ENCODE measurements around the gene SHOC2. TPM values are rescaled to one million over a fixed set of nuclear protein-coding genes. Genes with fewer than 3 reads are reported as not detected.

Gene SHOC2
- total and polyA plus RNA-seq, 9 donors, result 23.6 to 32.0 (median 28.3) TPM

GRCh38 chr10:110965216-110965615 lies 45.8 kb downstream of the SHOC2 start:
- DNase-seq, result no peak
- no peak overlapping the region for H3K4me3 ChIP-seq (ENCODE audit: low read length)
- no peak overlapping the region for H3K27ac ChIP-seq (ENCODE audit: low read length)
- no peaks in the 10 kb centered on the region for H3K9me3 ChIP-seq (replicated peaks; ENCODE audit: control insufficient read depth, low read depth, low read length)
- no peaks in the 10 kb centered on the region for H3K27me3 ChIP-seq (ENCODE audit: control insufficient read depth, insufficient read depth, low read length)
- H3K36me3 ChIP-seq (ENCODE audit: control insufficient read depth, insufficient read depth, low read length), result no peaks in the 10 kb centered on the region
- H3K4me1 ChIP-seq (ENCODE audit: control insufficient read depth, insufficient read depth, low read length), result no peaks in the 10 kb centered on the region

- no peak for DNase-seq
- Histone ChIP-seq H3K36me3 (ENCODE audit: control insufficient read depth, insufficient read depth, low read length) (no peaks in the 10 kb centered on the region), H3K4me1 (ENCODE audit: control insufficient read depth, insufficient read depth, low read length) (no peaks in the 10 kb centered on the region), H3K27ac (ENCODE audit: low read length) (no peak overlapping the region), H3K9me3 (replicated peaks; ENCODE audit: control insufficient read depth, low read depth, low read length) (no peaks in the 10 kb centered on the region), H3K4me3 (ENCODE audit: low read length) (no peak overlapping the region), H3K27me3 (ENCODE audit: control insufficient read depth, insufficient read depth, low read length) (no peaks in the 10 kb centered on the region)
- no CpG with 5 or more reads among the region's 1 CpG for WGBS (ENCODE audit: insufficient coverage)
Observed at GRCh38 chr10:110966146-110966545, 46.7 kb downstream of the SHOC2 start.

- no peaks in the 10 kb centered on the region for H3K27me3 ChIP-seq (ENCODE audit: control insufficient read depth, insufficient read depth, low read length)
- H3K27ac ChIP-seq (ENCODE audit: low read length), result no peak overlapping the region
- H3K9me3 ChIP-seq (replicated peaks; ENCODE audit: control insufficient read depth, low read depth, low read length), result no peaks in the 10 kb centered on the region
- DNase-seq, result no peak
- no peaks in the 10 kb centered on the region for H3K4me1 ChIP-seq (ENCODE audit: control insufficient read depth, insufficient read depth, low read length)
- H3K4me3 ChIP-seq (ENCODE audit: low read length), result no peak overlapping the region
- no peaks in the 10 kb centered on the region for H3K36me3 ChIP-seq (ENCODE audit: control insufficient read depth, insufficient read depth, low read length)
- no CpG with 5 or more reads among the region's 3 CpGs for WGBS (ENCODE audit: insufficient coverage)
Observed at GRCh38 chr10:110967009-110967630, 47.7 kb downstream of the SHOC2 start.

GRCh38 chr10:110967645-110968044 lies 48.2 kb downstream of the SHOC2 start:
- no CpG with 5 or more reads among the region's 1 CpG for WGBS (ENCODE audit: insufficient coverage)
- no peaks in the 10 kb centered on the region for H3K9me3 ChIP-seq (replicated peaks; ENCODE audit: control insufficient read depth, low read depth, low read length)
- no peaks in the 10 kb centered on the region for H3K27me3 ChIP-seq (ENCODE audit: control insufficient read depth, insufficient read depth, low read length)
- H3K4me1 ChIP-seq (ENCODE audit: control insufficient read depth, insufficient read depth, low read length), result no peaks in the 10 kb centered on the region
- no peak for DNase-seq
- no peak overlapping the region for H3K27ac ChIP-seq (ENCODE audit: low read length)
- no peak overlapping the region for H3K4me3 ChIP-seq (ENCODE audit: low read length)
- no peaks in the 10 kb centered on the region for H3K36me3 ChIP-seq (ENCODE audit: control insufficient read depth, insufficient read depth, low read length)

GRCh38 chr10:110969183-110969582 lies 49.8 kb downstream of the SHOC2 start:
- no peaks in the 10 kb centered on the region for H3K36me3 ChIP-seq (ENCODE audit: control insufficient read depth, insufficient read depth, low read length)
- no peak for DNase-seq
- no peak overlapping the region for H3K27ac ChIP-seq (ENCODE audit: low read length)
- H3K27me3 ChIP-seq (ENCODE audit: control insufficient read depth, insufficient read depth, low read length), result no peaks in the 10 kb centered on the region
- no peaks in the 10 kb centered on the region for H3K9me3 ChIP-seq (replicated peaks; ENCODE audit: control insufficient read depth, low read depth, low read length)
- WGBS (ENCODE audit: insufficient coverage), result no CpG with 5 or more reads among the region's 2 CpGs
- no peak overlapping the region for H3K4me3 ChIP-seq (ENCODE audit: low read length)
- H3K4me1 ChIP-seq (ENCODE audit: control insufficient read depth, insufficient read depth, low read length), result no peaks in the 10 kb centered on the region

- no peaks in the 10 kb centered on the region for H3K36me3 ChIP-seq (ENCODE audit: control insufficient read depth, insufficient read depth, low read length)
- no peak overlapping the region for H3K27ac ChIP-seq (ENCODE audit: low read length)
- no peak for DNase-seq
- H3K4me3 ChIP-seq (ENCODE audit: low read length), result no peak overlapping the region
- no peaks in the 10 kb centered on the region for H3K27me3 ChIP-seq (ENCODE audit: control insufficient read depth, insufficient read depth, low read length)
- no peaks in the 10 kb centered on the region for H3K9me3 ChIP-seq (replicated peaks; ENCODE audit: control insufficient read depth, low read depth, low read length)
- H3K4me1 ChIP-seq (ENCODE audit: control insufficient read depth, insufficient read depth, low read length), result no peaks in the 10 kb centered on the region
Observed at GRCh38 chr10:110971638-110972037, 52.2 kb downstream of the SHOC2 start.

- H3K9me3 ChIP-seq (replicated peaks; ENCODE audit: control insufficient read depth, low read depth, low read length), result no peaks in the 10 kb centered on the region
- H3K4me3 ChIP-seq (ENCODE audit: low read length), result no peak overlapping the region
- 79% methylated on average over 3 of the region's 5 CpGs for WGBS (ENCODE audit: insufficient coverage)
- no peaks in the 10 kb centered on the region for H3K36me3 ChIP-seq (ENCODE audit: control insufficient read depth, insufficient read depth, low read length)
- no peak for DNase-seq
- no peaks in the 10 kb centered on the region for H3K4me1 ChIP-seq (ENCODE audit: control insufficient read depth, insufficient read depth, low read length)
- H3K27me3 ChIP-seq (ENCODE audit: control insufficient read depth, insufficient read depth, low read length), result no peaks in the 10 kb centered on the region
- H3K27ac ChIP-seq (ENCODE audit: low read length), result no peak overlapping the region
Observed at GRCh38 chr10:110972231-110973134, 53.1 kb downstream of the SHOC2 start.

GRCh38 chr10:110973400-110973799 lies 54.0 kb downstream of the SHOC2 start:
- Histone ChIP-seq H3K4me3 (ENCODE audit: low read length) (no peak overlapping the region), H3K27me3 (ENCODE audit: control insufficient read depth, insufficient read depth, low read length) (no peaks in the 10 kb centered on the region), H3K27ac (ENCODE audit: low read length) (no peak overlapping the region), H3K9me3 (replicated peaks; ENCODE audit: control insufficient read depth, low read depth, low read length) (no peaks in the 10 kb centered on the region), H3K36me3 (ENCODE audit: control insufficient read depth, insufficient read depth, low read length) (no peaks in the 10 kb centered on the region), H3K4me1 (ENCODE audit: control insufficient read depth, insufficient read depth, low read length) (no peaks in the 10 kb centered on the region)
- WGBS (ENCODE audit: insufficient coverage), result no CpG with 5 or more reads among the region's 3 CpGs
- DNase-seq, result no peak

GRCh38 chr10:110976577-110976976 lies 57.2 kb downstream of the SHOC2 start:
- Histone ChIP-seq H3K27ac (ENCODE audit: low read length) (no peak overlapping the region), H3K9me3 (replicated peaks; ENCODE audit: control insufficient read depth, low read depth, low read length) (no peaks in the 10 kb centered on the region), H3K4me3 (ENCODE audit: low read length) (no peak overlapping the region), H3K36me3 (ENCODE audit: control insufficient read depth, insufficient read depth, low read length) (peaks cover 2% of the 10 kb centered on the region), H3K27me3 (ENCODE audit: control insufficient read depth, insufficient read depth, low read length) (no peaks in the 10 kb centered on the region), H3K4me1 (ENCODE audit: control insufficient read depth, insufficient read depth, low read length) (no peaks in the 10 kb centered on the region)
- WGBS (ENCODE audit: insufficient coverage), result no CpG with 5 or more reads among the region's 1 CpG
- DNase-seq, result no peak

GRCh38 chr10:110977662-110978061 lies 58.3 kb downstream of the SHOC2 start:
- no peaks in the 10 kb centered on the region for H3K4me1 ChIP-seq (ENCODE audit: control insufficient read depth, insufficient read depth, low read length)

More at GRCh38 chr10:110977662-110978061, 58.3 kb downstream of the SHOC2 start:
- no peaks in the 10 kb centered on the region for H3K9me3 ChIP-seq (replicated peaks; ENCODE audit: control insufficient read depth, low read depth, low read length)
- no CpG with 5 or more reads among the region's 2 CpGs for WGBS (ENCODE audit: insufficient coverage)
- H3K4me3 ChIP-seq (ENCODE audit: low read length), result no peak overlapping the region
- DNase-seq, result no peak
- peaks cover 2% of the 10 kb centered on the region for H3K36me3 ChIP-seq (ENCODE audit: control insufficient read depth, insufficient read depth, low read length)
- H3K27ac ChIP-seq (ENCODE audit: low read length), result no peak overlapping the region
- no peaks in the 10 kb centered on the region for H3K27me3 ChIP-seq (ENCODE audit: control insufficient read depth, insufficient read depth, low read length)

All from muscle of leg (tissue), 11 donors.